Measurements from ENCODE around the gene FAF1.

FAF1 gene

DNA sequence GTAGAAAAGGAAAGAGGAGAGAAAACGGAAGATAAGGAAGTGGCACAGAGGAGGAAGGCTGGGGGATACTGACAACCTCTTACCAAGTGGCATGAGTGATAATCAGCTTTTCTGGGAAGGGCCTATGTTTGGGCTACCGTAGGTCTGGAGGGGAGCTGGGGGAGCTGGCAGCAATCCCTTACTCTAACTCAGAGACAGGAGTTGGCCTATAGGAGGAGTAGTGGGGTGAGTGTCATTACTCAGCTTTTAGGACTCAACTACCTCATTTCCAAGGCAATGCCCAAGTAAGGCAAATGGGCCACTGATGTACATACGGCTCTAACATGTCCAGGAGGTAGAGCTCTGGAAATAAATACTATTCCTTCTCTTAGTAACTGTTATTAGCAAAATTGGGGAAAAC, 488.1 kb downstream of the FAF1 start:
- DNase-seq = no peak

DNA sequence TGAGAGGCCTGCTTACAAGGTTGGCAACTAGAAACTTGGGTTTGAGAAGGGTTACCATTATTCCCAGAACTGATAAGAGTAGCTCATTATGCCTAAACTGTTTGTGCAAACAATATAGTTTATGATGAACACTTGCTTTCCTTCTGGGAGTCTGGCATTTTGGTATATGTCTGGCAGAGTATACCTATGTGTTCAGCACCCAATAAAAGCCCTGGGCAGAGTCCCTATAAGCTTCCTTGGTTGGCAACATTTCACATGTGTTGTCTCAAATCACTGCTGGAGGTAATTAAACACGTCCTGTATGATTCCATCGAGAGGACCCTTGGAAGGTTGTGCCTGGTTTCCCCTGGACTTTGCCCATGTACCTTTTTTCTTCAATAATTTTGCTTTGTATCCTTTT, 497.1 kb downstream of the FAF1 start:
- DNase-seq = no peak

DNA sequence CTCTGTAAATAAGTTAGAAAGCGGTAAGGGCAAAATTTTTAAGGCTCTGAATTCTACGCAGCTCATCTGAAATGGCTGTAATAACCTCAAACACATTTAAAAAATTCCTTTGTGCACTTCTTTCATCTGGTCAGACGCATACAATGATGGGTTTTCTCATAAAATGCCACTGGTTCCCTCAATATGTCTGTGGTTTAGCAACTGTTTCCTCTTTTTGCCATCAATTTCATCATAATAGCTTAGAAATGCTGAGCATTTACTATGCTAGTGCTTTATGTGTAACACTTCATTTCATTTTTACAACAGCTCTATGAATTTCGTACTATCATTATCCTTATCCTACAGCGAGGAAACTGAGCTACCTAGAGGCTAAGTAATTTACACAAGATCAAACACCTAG, 501.6 kb downstream of the FAF1 start:
- DNase-seq = no peak

DNA sequence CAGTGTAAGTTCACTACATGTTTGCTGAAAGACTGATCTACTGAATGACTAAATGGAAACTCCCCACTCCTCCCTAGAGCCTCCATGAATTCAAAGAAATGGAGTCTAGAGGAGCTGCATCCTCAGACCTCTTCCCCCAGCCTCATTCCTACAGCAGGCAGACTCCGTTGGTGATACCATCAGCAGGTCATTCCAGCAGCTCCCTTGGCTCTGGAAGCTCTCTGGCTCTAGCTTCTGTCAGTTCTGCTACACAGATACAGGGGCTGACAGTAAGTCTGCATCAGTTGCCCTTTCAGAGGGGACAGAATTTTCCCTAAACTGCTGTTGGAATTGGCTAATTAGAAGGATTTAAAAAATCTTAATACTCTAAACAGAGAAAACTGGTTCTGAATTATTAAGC, 505.2 kb downstream of the FAF1 start:
- DNase-seq = no peak

DNA sequence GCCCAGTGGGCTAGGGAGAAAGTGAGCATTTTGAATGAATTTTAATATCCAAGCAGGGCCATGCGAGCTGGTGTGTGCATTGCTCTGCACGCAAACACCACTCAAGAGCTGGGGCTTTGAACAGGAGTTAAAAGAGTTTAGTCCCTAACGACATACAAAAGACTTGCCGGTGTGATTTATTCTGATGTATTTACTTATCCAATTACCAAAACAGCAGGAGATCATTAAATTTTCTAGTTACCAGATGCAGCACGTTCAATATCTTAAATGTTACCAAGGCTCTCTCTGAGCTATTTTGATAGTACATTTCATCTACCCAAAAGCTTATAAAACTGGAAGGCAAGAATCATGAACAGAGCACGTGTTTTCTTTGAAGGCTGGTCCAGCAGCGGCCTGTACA, 506.8 kb downstream of the FAF1 start:
- DNase-seq = no peak

DNA sequence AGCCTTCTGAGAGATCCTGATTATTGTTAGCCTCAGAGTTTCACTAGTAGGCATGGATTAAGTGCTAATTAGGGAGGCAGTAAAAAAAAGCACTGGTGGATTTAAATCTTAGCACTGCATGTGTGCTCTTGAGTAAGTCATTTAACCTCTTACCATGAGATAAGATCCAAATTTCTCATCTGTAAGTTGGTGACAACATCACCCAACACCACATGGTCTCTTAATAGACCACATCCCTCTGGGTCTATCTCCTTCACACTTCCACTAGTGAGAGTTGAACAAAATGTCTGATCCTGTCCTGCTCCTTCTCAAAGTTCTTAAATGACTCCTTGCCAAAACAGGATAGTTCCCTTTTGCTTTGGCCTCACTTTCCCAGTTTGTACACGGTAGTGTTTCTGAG, 507.4 kb downstream of the FAF1 start:
- no peak for DNase-seq

DNA sequence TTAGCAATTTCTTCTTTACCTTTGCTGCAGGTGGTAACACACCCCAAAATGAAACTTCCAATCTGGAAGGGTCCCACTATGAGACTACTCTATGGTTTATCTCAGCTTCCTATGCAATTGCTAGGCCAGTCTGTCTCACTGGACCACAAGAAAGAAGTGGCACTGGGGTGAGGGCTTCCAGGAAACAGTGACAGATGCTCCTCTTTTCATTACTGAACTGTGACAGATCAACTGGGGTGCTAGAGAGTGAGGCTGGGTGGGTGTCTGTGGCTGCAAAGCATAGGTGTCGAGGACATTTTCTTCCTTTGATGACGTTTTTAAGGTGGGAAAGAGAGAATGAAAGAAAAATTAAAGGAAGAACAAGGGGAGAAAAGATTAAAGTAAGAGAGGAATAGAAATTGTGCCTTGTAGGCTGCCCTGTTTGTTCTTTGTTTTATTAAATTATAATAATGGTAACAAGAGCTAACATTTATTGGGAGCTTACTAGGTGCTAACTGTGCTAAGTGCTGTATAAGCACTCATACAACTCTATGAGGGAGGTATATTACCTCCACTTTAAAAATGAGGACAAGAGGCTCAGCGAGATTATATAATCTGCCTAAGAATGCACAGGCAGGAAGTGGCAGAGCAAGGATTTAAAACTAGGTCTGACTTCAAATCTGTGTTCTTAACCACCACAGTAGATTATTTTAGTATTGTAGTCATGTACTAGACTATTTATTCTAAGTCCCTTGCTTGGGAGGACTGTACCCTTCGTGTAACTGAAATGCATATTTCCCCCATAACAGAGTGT, 509.0 kb downstream of the FAF1 start:
- no peak for DNase-seq

DNA sequence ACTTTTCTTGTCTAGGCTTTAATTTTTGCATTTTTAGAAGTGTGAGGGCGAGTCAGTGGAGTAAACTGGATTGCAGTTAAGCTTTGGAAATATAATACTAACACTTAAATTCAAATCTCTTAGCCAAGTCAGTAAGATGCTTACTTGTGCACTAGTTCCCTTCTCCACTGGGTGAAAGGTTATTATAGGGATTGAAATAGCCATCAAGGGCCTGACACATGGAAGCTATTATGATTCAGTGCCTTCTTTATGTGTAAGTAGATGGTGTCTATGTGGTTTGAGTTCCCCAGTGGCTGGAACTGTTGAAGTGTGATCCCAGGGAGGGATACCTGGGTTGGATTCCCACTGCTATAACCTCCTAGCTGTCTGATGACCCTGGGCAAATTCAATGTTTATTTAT, 512.1 kb downstream of the FAF1 start:
- DNase-seq = no peak

DNA sequence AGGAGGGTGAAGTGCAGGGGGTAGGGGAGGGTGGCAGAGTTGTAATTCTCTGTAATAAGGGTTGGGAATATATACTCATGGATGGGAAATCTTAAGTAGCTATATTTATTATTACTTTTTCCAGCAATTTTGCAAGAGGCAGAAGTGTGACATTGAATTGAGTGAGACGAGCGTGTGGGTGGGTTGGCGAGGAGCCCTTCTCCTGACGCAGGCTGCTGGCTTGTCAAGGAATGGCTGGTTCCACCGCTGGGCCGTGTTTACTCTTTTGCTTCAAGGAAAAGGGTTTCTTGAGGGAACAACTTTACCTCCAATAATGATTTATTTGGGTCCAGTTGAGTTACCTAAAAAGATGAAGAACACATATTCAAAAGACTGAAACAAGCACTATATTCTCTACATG, 518.9 kb downstream of the FAF1 start:
- DNase-seq = no peak

DNA sequence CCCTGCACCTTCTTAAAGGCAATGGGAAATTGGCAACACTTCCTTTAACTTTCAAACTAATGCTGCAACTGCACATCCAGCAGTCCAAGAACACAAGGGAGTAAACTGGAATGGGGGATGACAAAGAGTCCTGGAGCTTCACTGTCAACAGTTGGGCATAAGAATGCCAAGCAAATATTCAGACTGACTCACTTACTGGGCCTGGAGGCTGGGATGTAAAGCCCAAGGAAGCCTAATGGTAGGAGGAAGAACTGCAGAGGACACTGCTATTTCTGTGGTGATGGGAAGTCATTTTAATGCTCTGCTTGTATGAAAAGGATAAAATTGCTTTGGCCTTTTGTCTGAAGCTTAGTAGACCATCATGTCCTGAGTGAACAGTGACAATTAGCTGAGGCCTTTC, 521.1 kb downstream of the FAF1 start:
- no peak for DNase-seq

DNA sequence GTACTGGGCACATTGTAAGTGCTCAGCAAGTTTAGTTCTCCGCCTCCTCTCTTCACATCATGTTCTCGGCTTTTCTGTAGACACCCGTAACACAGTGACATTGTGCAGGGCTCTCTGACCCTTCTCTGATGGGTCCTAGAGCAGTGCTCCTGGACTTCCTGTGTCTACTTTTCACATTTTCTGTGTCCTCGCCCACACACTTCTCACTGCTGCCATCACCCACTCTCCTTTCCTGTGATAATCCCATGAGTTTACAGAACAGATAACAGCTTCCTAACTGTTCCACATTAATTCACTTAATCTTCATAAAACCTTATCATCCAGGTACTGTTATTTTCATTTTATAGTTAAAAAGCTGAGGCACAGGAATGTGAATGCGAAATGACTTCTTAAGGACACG, 523.6 kb downstream of the FAF1 start:
- no peak for DNase-seq

DNA sequence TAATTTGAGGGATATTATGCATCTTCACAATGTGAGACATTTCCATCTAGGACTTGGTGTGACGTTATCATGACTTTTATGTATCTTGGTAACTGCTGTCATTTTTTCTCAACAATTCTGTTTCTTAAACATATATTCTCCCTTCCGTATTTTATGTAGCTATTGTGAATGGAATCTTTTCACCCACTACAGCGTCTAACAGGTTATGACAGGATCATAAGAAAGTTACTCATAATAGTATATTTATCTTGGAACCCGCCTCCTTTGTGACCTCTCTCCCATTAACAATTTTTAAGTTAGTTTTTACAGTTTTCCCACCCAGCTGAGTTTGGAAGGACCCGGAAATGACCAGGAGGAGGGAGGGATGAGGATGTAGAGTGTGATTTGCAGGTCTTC, 530.1 kb downstream of the FAF1 start:
- no peak for DNase-seq

DNA sequence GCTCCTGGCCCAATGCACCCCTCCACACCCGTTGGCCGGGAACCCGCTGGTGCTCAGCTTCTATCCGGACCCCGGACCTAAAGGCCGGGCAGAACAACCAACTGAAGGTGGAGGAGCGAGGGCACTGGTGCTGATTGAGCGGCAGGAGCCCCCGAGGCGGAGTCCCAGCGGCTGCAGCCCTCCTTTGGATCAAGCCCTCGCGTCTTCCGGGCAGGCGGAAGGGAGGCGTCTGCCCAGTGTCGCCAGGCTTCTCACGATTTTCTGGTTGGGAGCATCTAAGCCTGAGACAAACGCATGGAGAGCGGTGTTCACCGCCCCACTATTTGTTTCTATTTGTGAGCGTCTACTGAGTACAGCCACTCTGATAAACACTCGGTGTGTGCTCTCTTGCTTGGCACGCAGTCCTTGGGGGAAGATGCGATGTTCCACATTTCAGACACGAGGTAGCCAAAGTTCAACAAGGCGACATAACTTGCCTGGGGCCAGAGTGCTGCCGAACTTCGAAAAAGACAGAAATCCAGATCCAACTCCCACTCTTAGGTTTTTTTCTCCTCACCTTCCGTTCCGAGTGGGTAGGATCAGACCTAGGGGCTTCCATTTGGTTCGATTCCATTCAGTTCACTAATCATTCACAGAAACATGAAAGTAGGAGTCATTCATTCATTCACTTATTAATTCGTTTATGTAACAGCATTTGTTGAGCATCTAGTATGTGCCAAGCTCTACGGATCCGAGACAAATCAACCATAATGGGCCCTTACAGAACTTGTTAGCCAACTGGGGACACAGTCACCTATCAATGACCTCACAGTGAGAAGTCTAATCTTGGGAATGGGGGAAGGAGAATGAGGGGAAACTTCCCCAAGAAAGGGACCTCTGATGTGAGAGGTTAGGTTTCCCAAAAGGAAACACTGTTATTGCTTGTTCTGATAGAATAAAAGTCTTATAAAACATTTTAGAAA, 532.0 kb downstream of the FAF1 start:
- no peak for DNase-seq

DNA sequence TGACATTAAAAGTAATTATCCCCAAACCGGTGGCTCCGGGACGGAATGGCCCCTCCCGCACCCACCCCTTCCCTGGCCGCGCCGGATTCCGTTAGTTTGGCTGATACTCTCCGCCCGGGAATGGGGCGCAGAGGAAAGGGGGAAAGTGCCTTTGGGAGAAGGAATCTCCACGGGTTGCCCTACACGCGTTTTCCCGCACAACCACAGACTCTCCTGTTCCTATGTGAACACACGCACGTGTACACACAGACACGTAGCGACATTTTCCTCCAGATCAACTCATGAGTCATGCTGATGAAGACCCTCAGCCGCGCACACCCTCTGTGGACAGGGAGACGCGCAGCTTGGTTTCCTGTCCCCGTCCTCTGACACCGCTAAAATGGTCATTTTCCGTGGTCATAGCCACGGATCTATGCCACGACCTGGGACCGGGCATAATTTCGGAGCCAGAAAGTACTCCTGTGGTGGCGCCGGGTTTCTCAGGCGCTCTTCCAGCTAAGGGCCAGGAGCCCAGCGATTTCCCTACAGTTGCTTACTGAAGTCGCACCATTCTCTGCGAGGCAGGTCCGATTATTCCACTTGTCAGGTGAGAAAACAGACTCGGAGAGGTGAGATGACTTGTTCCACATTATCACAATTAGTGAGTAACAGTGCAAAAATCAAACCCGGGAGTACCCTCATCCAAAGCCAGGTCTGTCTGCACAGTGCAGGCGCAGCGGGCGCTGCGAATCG, 532.8 kb downstream of the FAF1 start:
- no peak for DNase-seq

DNA sequence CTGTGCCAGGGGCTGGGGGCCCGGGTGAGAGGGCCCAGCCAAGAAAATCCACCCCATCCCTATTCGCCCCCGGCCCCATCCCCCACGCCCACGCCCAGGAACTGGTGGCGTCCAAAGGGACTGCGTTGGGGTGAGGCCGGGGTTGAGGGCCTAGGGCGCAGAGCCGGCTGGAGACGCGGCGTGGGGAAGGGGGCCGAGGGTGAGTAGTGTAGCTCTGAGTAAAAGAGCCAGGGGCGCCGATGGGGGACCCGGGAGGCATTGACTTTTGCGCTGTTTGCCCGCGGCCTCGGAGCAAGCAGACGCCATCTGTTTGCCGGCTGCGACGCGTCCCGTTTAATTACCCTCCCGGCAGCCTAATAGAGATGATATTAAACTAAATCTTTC, 533.4 kb downstream of the FAF1 start:
- no peak for DNase-seq

DNA sequence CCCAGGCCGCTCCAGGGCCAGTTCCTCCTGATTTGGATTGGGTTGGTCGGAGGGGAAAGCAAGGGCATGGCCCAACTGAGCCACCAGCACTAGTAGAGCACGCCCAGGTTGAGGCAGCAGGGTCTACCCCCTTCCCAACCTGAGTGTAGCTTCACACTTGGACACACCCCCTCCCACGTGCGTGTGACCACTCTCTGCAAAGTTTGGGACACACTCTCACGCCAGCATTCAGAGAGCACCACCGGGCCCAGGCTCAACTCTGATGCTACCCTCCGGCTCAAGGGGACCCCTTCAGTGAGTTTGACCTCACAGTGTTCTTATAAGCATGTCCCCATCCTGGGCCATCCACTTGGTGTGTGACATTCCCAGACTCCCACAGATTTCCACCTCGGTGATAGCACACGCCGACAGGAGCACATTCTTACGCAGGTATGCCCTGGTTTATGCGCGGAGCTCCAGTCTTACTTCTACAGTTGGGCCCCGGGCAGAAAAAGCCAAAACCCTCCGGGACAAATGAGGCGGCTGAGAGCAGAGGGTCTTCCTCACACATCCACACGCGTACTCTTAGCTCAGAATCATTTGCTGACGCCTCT, 533.9 kb downstream of the FAF1 start:
- no peak for DNase-seq

DNA sequence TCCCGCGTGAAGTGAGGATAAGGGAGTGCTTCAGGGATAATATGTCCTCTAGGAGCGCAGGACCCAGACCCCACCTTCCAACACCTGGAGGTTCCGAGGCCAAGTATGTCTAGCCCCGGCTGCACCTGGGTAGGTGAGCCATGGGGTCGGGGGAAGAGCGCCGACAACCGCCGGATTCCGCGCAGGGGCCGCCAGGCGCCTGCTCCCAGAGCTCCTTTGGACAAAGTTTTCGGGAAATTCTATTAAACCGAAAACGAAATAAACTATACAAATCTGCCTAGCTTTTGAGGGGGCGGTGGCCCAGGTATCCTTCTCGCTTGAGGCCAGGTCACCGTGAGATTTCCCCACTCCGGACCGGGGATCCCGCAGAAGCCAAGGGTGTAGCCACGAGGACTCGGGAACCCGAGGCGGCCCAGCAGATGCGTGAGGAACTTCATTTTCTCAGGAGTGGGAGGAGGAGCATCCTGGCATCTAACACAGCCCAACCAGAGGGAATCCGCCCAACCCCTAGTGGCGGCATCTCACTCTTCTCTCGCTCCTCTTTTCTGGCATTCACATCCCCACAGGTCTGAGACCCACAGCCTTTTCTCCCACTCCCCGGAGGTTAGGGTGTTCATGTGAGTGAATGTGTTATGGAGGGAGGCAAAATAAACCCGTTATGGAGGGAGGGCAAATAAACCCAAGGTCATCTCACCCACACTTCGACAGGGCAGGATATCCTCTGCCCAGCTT, 534.5 kb downstream of the FAF1 start:
- no peak for DNase-seq

DNA sequence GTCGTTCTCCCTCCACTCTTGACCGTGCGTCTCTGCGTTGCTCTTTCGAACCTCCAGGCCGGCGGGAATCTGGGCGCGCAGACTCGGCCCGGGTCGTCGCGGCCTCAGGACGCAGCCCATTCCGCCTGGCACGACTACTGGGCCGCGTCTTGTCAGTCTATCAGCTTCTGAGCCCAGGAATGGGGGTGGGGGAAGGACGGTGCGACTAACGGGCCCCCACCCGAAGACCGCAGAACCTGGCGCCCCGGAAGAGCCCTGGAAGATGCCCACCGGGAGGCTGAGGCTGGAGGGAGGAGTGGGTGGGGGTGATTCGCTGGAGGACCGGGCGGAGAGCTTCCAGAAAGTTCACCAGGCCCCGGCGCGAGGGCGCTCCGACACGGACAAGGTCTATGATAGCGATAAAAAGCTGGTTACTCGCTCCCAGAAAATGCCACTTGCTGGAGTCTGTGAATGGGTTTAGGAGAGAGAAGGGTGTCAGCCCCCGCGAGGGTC, 535.1 kb downstream of the FAF1 start:
- no peak for DNase-seq

DNA sequence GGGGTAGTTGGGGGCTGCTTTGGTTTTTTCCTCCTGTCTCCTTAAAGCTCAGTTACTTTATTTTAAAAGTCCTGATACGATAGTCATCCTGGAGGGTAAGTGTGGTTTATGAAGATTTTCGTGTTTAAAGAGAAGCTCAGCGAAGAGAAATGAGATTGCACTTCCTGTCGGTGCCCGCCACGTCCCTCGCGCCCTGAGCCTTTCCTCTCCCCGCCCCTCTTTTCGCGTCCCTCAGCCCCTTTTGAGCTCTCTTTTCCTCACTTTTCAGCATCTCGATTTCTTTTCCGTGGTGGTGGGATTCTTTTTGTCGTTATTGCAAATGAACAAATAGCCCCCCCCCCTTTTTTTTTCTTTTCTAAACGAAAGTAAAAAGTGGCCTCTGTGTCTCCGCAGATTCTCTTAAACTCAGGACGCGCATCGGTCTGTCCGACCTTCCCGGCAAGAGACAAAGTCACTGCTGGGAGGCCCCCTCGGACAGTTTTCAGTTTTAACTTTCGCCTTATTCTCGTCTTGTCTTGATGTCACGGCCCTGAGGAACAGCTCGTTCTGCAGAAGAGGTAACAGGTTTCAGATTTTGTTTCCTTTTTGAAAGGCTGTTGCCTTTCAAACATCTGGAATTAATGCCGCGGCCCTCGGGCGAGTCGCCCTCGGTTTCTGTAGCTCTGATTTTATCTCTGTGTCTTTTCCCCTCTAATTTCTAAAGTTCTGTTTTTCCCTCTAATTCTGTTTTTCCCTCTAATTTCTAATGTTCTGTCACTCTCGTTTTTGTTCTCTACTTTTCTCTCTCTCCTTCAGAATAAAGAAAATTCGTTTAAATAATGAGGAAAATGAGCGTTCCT, 535.8 kb downstream of the FAF1 start:
- no peak for DNase-seq

DNA sequence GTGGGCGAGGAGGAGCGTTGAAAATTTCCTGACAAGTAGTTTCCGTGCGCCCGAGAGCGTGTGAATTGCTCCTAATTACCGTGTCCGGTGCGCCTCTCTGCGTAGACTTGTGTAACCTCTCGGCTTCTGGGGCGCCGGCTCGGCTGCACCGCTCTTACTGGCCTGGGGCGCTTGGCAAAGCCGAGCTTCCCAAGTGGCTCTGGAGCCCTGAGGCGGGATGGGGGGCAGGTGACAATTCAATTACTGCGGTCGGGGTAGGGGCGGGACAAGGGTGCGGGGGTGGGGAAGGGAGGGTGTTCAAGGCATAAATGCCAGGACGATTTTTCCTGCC, 536.4 kb downstream of the FAF1 start:
- DNase-seq = no peak

DNA sequence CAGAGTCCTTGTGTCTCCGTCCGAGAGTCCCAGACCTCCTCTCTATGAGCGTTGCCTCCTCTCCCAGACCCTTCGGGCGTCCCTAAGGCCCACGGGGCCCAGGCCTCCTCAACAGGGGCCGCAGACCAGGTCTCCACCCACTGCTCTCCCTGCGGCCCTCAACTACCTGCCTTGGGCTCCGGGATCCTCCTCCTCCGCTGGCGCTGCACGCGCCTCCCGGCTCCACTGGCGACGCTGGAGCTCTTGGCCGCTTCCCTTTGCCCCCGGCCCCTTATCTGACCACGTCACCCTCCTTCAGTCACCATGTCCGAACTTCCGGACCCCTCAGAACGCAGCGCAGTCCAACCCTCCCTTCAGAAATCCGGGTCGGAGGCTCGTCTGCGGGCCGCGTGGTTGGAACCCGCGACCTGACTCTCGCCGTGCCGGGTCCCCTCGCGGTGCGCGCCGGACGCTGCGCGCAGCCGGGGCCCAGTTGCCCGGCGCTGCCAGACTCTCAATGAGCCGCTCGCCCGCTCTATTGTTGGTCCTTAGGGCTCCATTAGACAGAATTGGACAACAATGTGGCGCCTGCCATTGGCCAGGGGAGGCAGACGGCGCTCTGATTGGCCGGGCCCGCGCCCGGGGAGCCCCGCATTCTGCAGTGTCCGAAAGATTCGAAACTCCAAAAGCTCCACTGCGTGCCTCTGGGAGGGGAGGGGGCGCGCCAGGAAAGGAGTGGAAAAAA, 537.0 kb downstream of the FAF1 start, which contains the start of gene DMRTA2:
Gene DMRTA2, minus strand, starts transcription at position 498 of the 724 bp plus-strand sequence. CDS start 1,907 bp downstream, outside the sequence.
- DNase-seq = no peak
